ENCODE data around the gene SPTBN1.

SPTBN1 gene

DNA sequence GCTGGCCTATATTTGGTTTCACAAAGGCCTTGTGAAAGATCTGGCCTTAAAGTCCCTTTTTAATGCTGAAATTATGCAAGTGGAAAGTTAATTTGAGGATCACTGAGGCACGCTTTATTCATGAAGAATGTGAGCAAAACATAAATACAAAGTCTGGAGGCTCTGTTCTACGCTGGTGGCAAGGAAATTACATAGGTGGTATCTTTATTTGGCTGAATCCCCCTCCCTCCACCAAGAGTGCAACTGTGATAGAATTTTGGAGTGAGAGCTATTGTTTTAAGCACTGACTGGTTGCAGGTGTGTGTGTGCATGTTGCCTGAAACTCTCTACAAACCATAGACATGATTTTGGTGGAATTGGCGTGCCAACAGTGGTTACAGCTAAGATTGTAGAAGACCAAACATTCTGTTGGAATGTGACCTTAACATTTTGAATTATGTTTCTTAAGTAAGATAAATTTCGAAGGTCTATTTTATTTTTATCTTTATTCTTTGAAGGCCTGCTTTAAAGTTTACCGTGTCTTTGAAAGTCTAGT, 114.3 kb downstream of the SPTBN1 start:
- TF ChIP-seq, protein P1, sequence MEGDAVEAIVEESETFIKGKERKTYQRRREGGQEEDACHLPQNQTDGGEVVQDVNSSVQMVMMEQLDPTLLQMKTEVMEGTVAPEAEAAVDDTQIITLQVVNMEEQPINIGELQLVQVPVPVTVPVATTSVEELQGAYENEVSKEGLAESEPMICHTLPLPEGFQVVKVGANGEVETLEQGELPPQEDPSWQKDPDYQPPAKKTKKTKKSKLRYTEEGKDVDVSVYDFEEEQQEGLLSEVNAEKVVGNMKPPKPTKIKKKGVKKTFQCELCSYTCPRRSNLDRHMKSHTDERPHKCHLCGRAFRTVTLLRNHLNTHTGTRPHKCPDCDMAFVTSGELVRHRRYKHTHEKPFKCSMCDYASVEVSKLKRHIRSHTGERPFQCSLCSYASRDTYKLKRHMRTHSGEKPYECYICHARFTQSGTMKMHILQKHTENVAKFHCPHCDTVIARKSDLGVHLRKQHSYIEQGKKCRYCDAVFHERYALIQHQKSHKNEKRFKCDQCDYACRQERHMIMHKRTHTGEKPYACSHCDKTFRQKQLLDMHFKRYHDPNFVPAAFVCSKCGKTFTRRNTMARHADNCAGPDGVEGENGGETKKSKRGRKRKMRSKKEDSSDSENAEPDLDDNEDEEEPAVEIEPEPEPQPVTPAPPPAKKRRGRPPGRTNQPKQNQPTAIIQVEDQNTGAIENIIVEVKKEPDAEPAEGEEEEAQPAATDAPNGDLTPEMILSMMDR (conservative IDR thresholded peaks at IDR 0.05; ENCODE audit: control insufficient read depth, insufficient read depth, low read depth, low read length) = no peak
- H3K4me3 ChIP-seq (ENCODE audit: control insufficient read depth, low read depth, low read length) = no peak overlapping the region
- DNase-seq (ENCODE audit: low read depth) = no peak

- peak; percentile 92 for DNase-seq (ENCODE audit: low read depth)
- H3K4me3 ChIP-seq (ENCODE audit: control insufficient read depth, low read depth, low read length) = no peak overlapping the region
Measured at GRCh38 chr2:54570925-54571694, 115.0 kb downstream of the SPTBN1 start.

GRCh38 chr2:54572262-54572635, 116.1 kb downstream of the SPTBN1 start:
- no peak overlapping the region for H3K4me3 ChIP-seq (ENCODE audit: control insufficient read depth, low read depth, low read length)
- TF ChIP-seq, protein P1 (conservative IDR thresholded peaks at IDR 0.05; ENCODE audit: control insufficient read depth, insufficient read depth, low read depth, low read length) = no peak
- DNase-seq (ENCODE audit: low read depth) = peak; percentile 71

More at GRCh38 chr2:54570925-54571694, 115.0 kb downstream of the SPTBN1 start:
- TF ChIP-seq, protein P1 (conservative IDR thresholded peaks at IDR 0.05; ENCODE audit: control insufficient read depth, insufficient read depth, low read depth, low read length) = no peak

- DNase-seq (ENCODE audit: low read depth) = peak; percentile 70
- TF ChIP-seq, protein P1 (conservative IDR thresholded peaks at IDR 0.05; ENCODE audit: control insufficient read depth, insufficient read depth, low read depth, low read length) = no peak
- H3K4me3 ChIP-seq (ENCODE audit: control insufficient read depth, low read depth, low read length) = no peak overlapping the region
Measured at GRCh38 chr2:54572636-54573536, 116.8 kb downstream of the SPTBN1 start.

- H3K4me3 ChIP-seq (ENCODE audit: control insufficient read depth, low read depth, low read length) = no peak overlapping the region
- TF ChIP-seq, protein P1 (conservative IDR thresholded peaks at IDR 0.05; ENCODE audit: control insufficient read depth, insufficient read depth, low read depth, low read length) = no peak
- no peak for DNase-seq (ENCODE audit: low read depth)
Measured at GRCh38 chr2:54573537-54573919, 117.4 kb downstream of the SPTBN1 start.

- TF ChIP-seq, protein P1 (conservative IDR thresholded peaks at IDR 0.05; ENCODE audit: control insufficient read depth, insufficient read depth, low read depth, low read length) = no peak
- no peak overlapping the region for H3K4me3 ChIP-seq (ENCODE audit: control insufficient read depth, low read depth, low read length)
- peak; percentile 66 for DNase-seq (ENCODE audit: low read depth)
Measured at GRCh38 chr2:54574107-54574859, 118.2 kb downstream of the SPTBN1 start.
